B cell (primary cell): ENCODE results near the gene RAD51D. TPM values are rescaled to one million over a fixed set of nuclear protein-coding genes. Genes with fewer than 3 reads are reported as not detected.

Experiments used
- ATAC-seq: fragments of 200-7000 bp; cut with Tn5 transposase; one replicate; pipeline ENCODE4 v1.10.0; 2021; ENCODE audit warnings: low read depth, mild to moderate bottlenecking, moderate number of reproducible peaks, moderate library complexity
- CTCF ChIA-PET: fragments of 350-600 bp; sonication (Branson Sonifier 250); formaldehyde crosslinking; loops from one replicate; lab custom pipeline; 2021; ENCODE audit warnings: antibody characterized with exemption, inconsistent platforms; lab: Charles Lee
- POLR2A ChIA-PET: fragments of 350-600 bp; sonication (Branson Sonifier 250); formaldehyde crosslinking; loops from one replicate; lab custom pipeline; 2021; ENCODE audit warnings: antibody characterized with exemption; lab: Charles Lee
- DNase-seq: peaks from one replicate; pipeline ENCODE4 v3.0.0; 2013
- H2AFZ ChIP-seq: 2 replicates; pipeline ENCODE4 v1.6.1; 2012; ENCODE audit warnings: mild to moderate bottlenecking, low read depth, low read length; ENCODE audit not compliant: insufficient read depth, poor library complexity, severe bottlenecking
- H3K27ac ChIP-seq, 2 donors: 1 replicate in 1 of 2; 2 replicates in 1 of 2; pipeline ENCODE4 v1.5.1; 2012 to 2013; ENCODE audit warnings: low read length in 2 of 2, mild to moderate bottlenecking in 2 of 2, moderate library complexity in 1 of 2
- H3K27me3 ChIP-seq, 4 experiments: fragments of 200-600 bp in 1 of 4; sonication (generic) in 1 of 4; replicated peaks in 1 of 4; 1 replicate in 2 of 4; 2 replicates in 2 of 4; pipeline versions ENCODE4 v1.6.1 to v1.7.0; 2013 to 2016; ENCODE audit warnings: low read length in 3 of 4, mild to moderate bottlenecking in 2 of 4, mixed read lengths in 1 of 4, moderate library complexity in 1 of 4; ENCODE audit not compliant: insufficient read depth in 4 of 4, control insufficient read depth in 3 of 4; ENCODE audit errors: control extremely low read depth in 1 of 4
- H3K36me3 ChIP-seq, 2 experiments: replicated peaks in 1 of 2; 1 replicate in 1 of 2; 2 replicates in 1 of 2; pipeline versions ENCODE4 v1.6.1 to v1.7.1; 2013; ENCODE audit warnings: low read length in 1 of 2; ENCODE audit not compliant: insufficient read depth in 2 of 2, control insufficient read depth in 1 of 2; ENCODE audit errors: control extremely low read depth in 1 of 2, extremely low read depth in 1 of 2
- H3K4me1 ChIP-seq, 2 donors: fragments of 200-600 bp in 1 of 2; sonication (generic) in 1 of 2; 1 replicate in 1 of 2; 2 replicates in 1 of 2; pipeline versions ENCODE4 v1.5.1 to v1.6.1; 2013 to 2017; ENCODE audit warnings: low read length in 2 of 2; ENCODE audit not compliant: control insufficient read depth in 2 of 2, insufficient read depth in 2 of 2
- H3K4me2 ChIP-seq: replicated peaks from 2 replicates; pipeline ENCODE3; 2012; ENCODE audit warnings: mild to moderate bottlenecking, low read depth, low read length; ENCODE audit not compliant: poor library complexity, severe bottlenecking
- H3K4me3 ChIP-seq, 5 experiments: fragments of 200-600 bp in 1 of 5; sonication (generic) in 1 of 5; 1 replicate in 3 of 5; 2 replicates in 2 of 5; pipeline versions ENCODE4 v1.5.1 to v1.7.0; 2011 to 2016; ENCODE audit warnings: low read length in 4 of 5, mild to moderate bottlenecking in 4 of 5, low read depth in 2 of 5, control low read depth in 1 of 5, moderate library complexity in 1 of 5; ENCODE audit not compliant: insufficient read depth in 1 of 5; ENCODE audit errors: control extremely low read depth in 1 of 5, extremely low read depth in 1 of 5
- H3K79me2 ChIP-seq: fragments of 200-600 bp; sonication (generic); one replicate; pipeline ENCODE4 v1.6.0; 2016; ENCODE audit warnings: low read length; ENCODE audit not compliant: control insufficient read depth, insufficient read depth
- H3K9ac ChIP-seq: fragments of 200-600 bp; sonication (generic); 2 replicates; pipeline ENCODE4 v1.6.1; 2017; ENCODE audit warnings: mild to moderate bottlenecking, low read length, moderate library complexity
- H3K9me3 ChIP-seq, 3 donors: one replicate each; pipeline versions ENCODE4 v1.6.1 to v1.7.1; 2013; ENCODE audit warnings: low read length in 2 of 3; ENCODE audit not compliant: control insufficient read depth in 2 of 3, insufficient read depth in 1 of 3; ENCODE audit errors: control extremely low read depth in 1 of 3
- H4K20me1 ChIP-seq: 2 replicates; pipeline ENCODE4 v1.6.0; 2012; ENCODE audit warnings: mild to moderate bottlenecking, low read length; ENCODE audit not compliant: insufficient read depth, control insufficient read depth, poor library complexity, severe bottlenecking
- H3K27ac Mint-ChIP-seq: one replicate; pipeline ENCODE4 v1.8.0; 2021; ENCODE audit warnings: mixed read lengths
- H3K27me3 Mint-ChIP-seq: one replicate; pipeline ENCODE4 v1.8.0; 2021; ENCODE audit warnings: mixed read lengths
- H3K4me1 Mint-ChIP-seq: one replicate; pipeline ENCODE4 v1.8.0; 2021; ENCODE audit warnings: mixed read lengths
- H3K4me3 Mint-ChIP-seq: one replicate; pipeline ENCODE4 v1.8.0; 2021; ENCODE audit warnings: mixed read lengths
- H3K9me3 Mint-ChIP-seq: one replicate; pipeline ENCODE4 v1.8.0; 2022; ENCODE audit warnings: mixed read lengths; ENCODE audit not compliant: insufficient read depth
- CTCF ChIP-seq: fragments of 200-600 bp; IDR thresholded peaks from one replicate; pipeline ENCODE4 v1.8.0; 2022; ENCODE audit warnings: antibody characterized with exemption, mild to moderate bottlenecking
- EZH2 ChIP-seq: IDR thresholded peaks from 2 replicates; pipeline ENCODE4 v1.6.1; 2012; ENCODE audit warnings: borderline replicate concordance, low read depth, mild to moderate bottlenecking, moderate library complexity, low read length; ENCODE audit not compliant: insufficient read depth, poor library complexity, severe bottlenecking
- WGBS: methylation state at CpG from one replicate; pipeline ENCODE4 v1.1.5; 2013; ENCODE audit warnings: missing lambda C conversion rate; ENCODE audit not compliant: insufficient coverage; 5-methylcytosine and 5-hydroxymethylcytosine counted together
- intact Hi-C: fragments of 100-400 bp; cut with micrococcal nuclease; formaldehyde crosslinking; loops from one replicate; pipeline ENCODE4 v1.10.0; 2022
- polyA plus RNA-seq: library from polyadenylated mRNA; depleted of rRNA; stranded (reverse); fragments of >200 nt; gene quantifications from 2 replicates; pipeline ENCODE4 v1.2.3, GENCODE V29; 2012
- total RNA-seq, 2 donors: library from RNA; stranded (reverse); fragments of 120-200 nt in 1 of 2; gene quantifications; 1 replicate in 1 of 2; 2 replicates in 1 of 2; pipeline versions ENCODE4 v1.2.3 to v1.2.4, GENCODE V29; 2013 to 2022

The RAD51D gene
- total and polyA plus RNA-seq, 2 donors (not counting 1 experiment from before 2014, with no cell fraction given), result 12.8 to 29.4 TPM

- Histone ChIP-seq H2AFZ (no peak overlapping the region), H3K9me3 (no peaks in the 10 kb centered on the region), H3K27me3 (no peaks in the 10 kb centered on the region), H3K4me3 (no peak overlapping the region), H3K9ac (no peak overlapping the region), H4K20me1 (no peaks in the 10 kb centered on the region), H3K79me2 (peaks cover 61% of the 10 kb centered on the region), H3K36me3 (no peaks in the 10 kb centered on the region), H3K27ac (no peak overlapping the region), H3K4me1 (peaks cover 18 to 20% of the 10 kb centered on the region in 2 donors), H3K4me2 (no peak overlapping the region)
- Mint-ChIP-seq H3K27ac (no peak overlapping the region), H3K4me3 (no peak overlapping the region), H3K4me1 (peaks cover 33% of the 10 kb centered on the region), H3K27me3 (no peaks in the 10 kb centered on the region), H3K9me3 (no peaks in the 10 kb centered on the region)
- intact Hi-C loops, result no loop called here
- TF ChIP-seq CTCF, result no peak
- no peak for TF ChIP-seq EZH2
- CTCF ChIA-PET, result no interaction called here
- ATAC-seq (no peak), DNase-seq (no peak)
- 95% methylated on average over 3 of the region's 3 CpGs for WGBS
- POLR2A ChIA-PET, result no interaction called here
These were observed 63.6 kb downstream of the RAD51D start for GRCh38 chr17:35056013-35056412.

GRCh38 chr17:35053204-35053603, 66.5 kb downstream of the RAD51D start:
- peaks cover 47% of the 10 kb centered on the region for H3K4me1 Mint-ChIP-seq
- WGBS, result no CpG with 5 or more reads among the region's 1 CpG

More at GRCh38 chr17:35053204-35053603, 66.5 kb downstream of the RAD51D start:
- intact Hi-C loops, result no loop called here
- Histone ChIP-seq H3K4me3 (no peak overlapping the region), H4K20me1 (no peaks in the 10 kb centered on the region), H3K27ac (peak overlapping the region in 1 of 2 donors; percentile 89), H3K4me1 (peaks cover 23 to 31% of the 10 kb centered on the region in 2 donors), H3K4me2 (no peak overlapping the region), H3K79me2 (peaks cover 56% of the 10 kb centered on the region), H3K9ac (no peak overlapping the region), H2AFZ (no peak overlapping the region), H3K27me3 (no peaks in the 10 kb centered on the region), H3K36me3 (no peaks in the 10 kb centered on the region), H3K9me3 (no peaks in the 10 kb centered on the region)
- ChIA-PET CTCF (interaction anchor here (0.9 kb wide), 1 partner anchor 56 kb away, joined by 3 read pairs; no protein-coding TSS in a partner anchor), POLR2A (interaction anchor here (0.6 kb wide), 1 partner anchor 18 kb away, joined by 3 read pairs; no protein-coding TSS in a partner anchor)
- Mint-ChIP-seq H3K4me3 (no peak overlapping the region), H3K27ac (peak overlapping the region; percentile 57), H3K9me3 (no peaks in the 10 kb centered on the region), H3K27me3 (no peaks in the 10 kb centered on the region)
- TF ChIP-seq EZH2 (no peak), CTCF (no peak)
- no peak for ATAC-seq
- no peak for DNase-seq
